Measurements from ENCODE around the gene ZNF280A.

The ZNF280A gene

GRCh38 chr22:22465094-22465602 is 54.9 kb downstream of the ZNF280A start:
- DNase-seq = no peak

- no peak for DNase-seq
Observed at GRCh38 chr22:22464541-22465054, 55.5 kb downstream of the ZNF280A start.

- DNase-seq = peak; percentile 65
Observed at GRCh38 chr22:22463855-22464540, 56.1 kb downstream of the ZNF280A start.
